Measurements from ENCODE around the gene NKRF.
A peak's percentile ranks its signal among the peaks of the same experiment; 100 is the strongest.

The NKRF gene

GRCh38 chrX:119606280-119607017 is at the start of gene NKRF:
NKRF (minus strand) TSS chrX:119606424.
- DNase-seq (ENCODE audit: low read depth) = peak; percentile 92
- H3K4me3 ChIP-seq (ENCODE audit: low read depth, low read length) = peak within 1 kb of the TSS; percentile 86
- TF ChIP-seq CTCF (IDR thresholded peaks at IDR 0.05; ENCODE audit: low read depth, low read length) (no peak), POLR2A (IDR thresholded peaks at IDR 0.05; ENCODE audit: extremely low read depth, insufficient read length) (peak; percentile 96), MYC (IDR thresholded peaks at IDR 0.05; ENCODE audit: low read depth, low read length) (peak; percentile 93)
- TF ChIP-seq, protein P1, sequence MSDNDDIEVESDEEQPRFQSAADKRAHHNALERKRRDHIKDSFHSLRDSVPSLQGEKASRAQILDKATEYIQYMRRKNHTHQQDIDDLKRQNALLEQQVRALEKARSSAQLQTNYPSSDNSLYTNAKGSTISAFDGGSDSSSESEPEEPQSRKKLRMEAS (IDR thresholded peaks at IDR 0.05; ENCODE audit: low read depth, low read length) = peak; percentile 82

GRCh38 chrX:119655125-119655524 is 48.9 kb upstream of the NKRF start:
- DNase-seq (ENCODE audit: low read depth) = peak; percentile 29
- TF ChIP-seq POLR2A (IDR thresholded peaks at IDR 0.05; ENCODE audit: extremely low read depth, insufficient read length) = no peak
- TF ChIP-seq, protein P1 (IDR thresholded peaks at IDR 0.05; ENCODE audit: low read depth, low read length) = no peak
- TF ChIP-seq MYC (IDR thresholded peaks at IDR 0.05; ENCODE audit: low read depth, low read length) = no peak
- no peak for TF ChIP-seq CTCF (IDR thresholded peaks at IDR 0.05; ENCODE audit: low read depth, low read length)
- H3K4me3 ChIP-seq (ENCODE audit: low read depth, low read length) = no peak overlapping the region

GRCh38 chrX:119654112-119654531 is 47.9 kb upstream of the NKRF start:
- peak; percentile 9 for DNase-seq (ENCODE audit: low read depth)
- H3K4me3 ChIP-seq (ENCODE audit: low read depth, low read length) = no peak overlapping the region
- TF ChIP-seq MYC (IDR thresholded peaks at IDR 0.05; ENCODE audit: low read depth, low read length) (no peak), CTCF (IDR thresholded peaks at IDR 0.05; ENCODE audit: low read depth, low read length) (no peak), POLR2A (IDR thresholded peaks at IDR 0.05; ENCODE audit: extremely low read depth, insufficient read length) (no peak)
- TF ChIP-seq, protein P1 (IDR thresholded peaks at IDR 0.05; ENCODE audit: low read depth, low read length) = no peak

DNA sequence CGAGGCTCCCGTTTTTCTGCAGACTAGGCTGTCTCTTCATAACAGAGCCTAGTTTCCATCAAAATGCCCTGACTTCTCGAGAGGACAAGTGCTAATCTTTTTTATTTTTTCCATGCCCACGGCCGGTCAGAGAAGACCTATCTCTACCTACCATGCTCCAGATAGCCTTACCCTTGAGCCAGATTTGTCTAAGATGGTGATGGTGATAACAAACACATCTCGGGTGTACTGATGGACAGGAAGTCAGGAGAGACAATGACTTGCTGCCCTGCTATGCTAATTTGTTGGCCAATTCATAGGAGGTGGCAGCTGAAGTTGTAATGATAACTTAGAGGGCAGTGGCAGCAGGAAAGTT is 42.2 kb upstream of the NKRF start:
- no peak for TF ChIP-seq POLR2A (IDR thresholded peaks at IDR 0.05; ENCODE audit: extremely low read depth, insufficient read length)
- TF ChIP-seq, protein P1 (IDR thresholded peaks at IDR 0.05; ENCODE audit: low read depth, low read length) = no peak
- TF ChIP-seq CTCF (IDR thresholded peaks at IDR 0.05; ENCODE audit: low read depth, low read length) = no peak
- no peak for TF ChIP-seq MYC (IDR thresholded peaks at IDR 0.05; ENCODE audit: low read depth, low read length)
- no peak for DNase-seq (ENCODE audit: low read depth)
- no peak overlapping the region for H3K4me3 ChIP-seq (ENCODE audit: low read depth, low read length)

DNA sequence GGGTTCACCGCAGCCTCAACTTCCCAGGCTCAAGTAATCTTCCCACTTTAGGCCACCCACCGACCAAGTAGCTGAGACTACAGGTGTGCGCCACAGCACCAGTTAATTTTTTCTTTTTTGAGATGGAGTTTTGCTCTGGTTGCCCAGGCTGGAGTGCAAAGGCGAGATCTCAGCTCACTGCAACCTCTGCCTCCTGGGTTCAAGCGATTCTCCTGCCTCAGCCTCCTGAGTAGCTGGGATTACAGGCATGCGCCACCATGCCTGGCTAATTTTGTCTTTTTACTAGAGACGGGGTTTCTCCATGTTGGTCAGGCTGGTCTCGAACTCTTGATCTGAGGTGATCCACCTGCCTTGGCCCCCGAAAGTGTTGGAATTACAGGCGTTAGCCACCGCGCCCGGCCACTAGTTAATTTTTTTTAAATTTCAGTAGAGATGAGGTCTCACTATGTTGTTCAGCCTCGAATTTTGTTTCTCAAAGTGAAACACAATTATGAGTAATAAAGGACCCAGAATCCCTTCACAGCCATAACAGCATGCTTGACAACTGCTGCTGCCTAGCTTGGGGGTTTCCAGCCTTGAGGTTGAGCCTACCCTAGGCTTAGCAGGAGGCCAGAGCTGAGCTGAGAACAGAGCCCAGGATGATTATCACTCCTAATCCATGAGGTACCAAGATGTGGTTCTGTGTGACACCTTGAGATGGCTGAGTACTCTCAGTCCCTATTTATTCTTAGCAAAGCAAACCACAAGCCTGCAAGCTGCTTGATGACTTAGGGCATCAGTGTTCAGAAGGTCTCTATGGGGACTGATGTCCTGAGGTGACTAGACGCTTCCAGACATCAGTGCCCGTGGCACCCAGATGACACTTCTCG is 41.6 kb upstream of the NKRF start:
- TF ChIP-seq, protein P1 (IDR thresholded peaks at IDR 0.05; ENCODE audit: low read depth, low read length) = no peak
- DNase-seq (ENCODE audit: low read depth) = no peak
- H3K4me3 ChIP-seq (ENCODE audit: low read depth, low read length) = no peak overlapping the region

DNA sequence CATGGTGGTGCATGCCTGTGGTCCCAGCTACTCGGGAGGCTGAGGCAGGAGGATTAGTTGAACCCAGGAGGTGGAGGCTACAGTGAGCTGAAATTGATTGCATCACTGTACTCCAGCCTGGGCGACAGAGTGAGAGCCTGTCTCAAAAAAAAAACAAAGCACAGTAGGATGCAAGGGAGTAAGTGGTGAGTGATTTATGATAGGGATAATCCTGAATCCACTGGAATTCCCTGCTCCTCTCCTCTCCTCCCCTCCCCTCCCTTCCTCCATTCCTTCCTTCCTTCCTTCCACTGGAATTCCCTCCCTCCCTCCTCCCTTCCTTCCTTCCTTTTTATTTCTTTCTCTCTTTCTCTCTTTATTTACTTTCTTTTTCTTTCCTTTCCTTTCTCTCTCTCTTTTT is 40.9 kb upstream of the NKRF start:
- DNase-seq (ENCODE audit: low read depth) = no peak
- H3K4me3 ChIP-seq (ENCODE audit: low read depth, low read length) = no peak overlapping the region
- TF ChIP-seq POLR2A (IDR thresholded peaks at IDR 0.05; ENCODE audit: extremely low read depth, insufficient read length) (no peak), MYC (IDR thresholded peaks at IDR 0.05; ENCODE audit: low read depth, low read length) (no peak)
- TF ChIP-seq, protein P1 (IDR thresholded peaks at IDR 0.05; ENCODE audit: low read depth, low read length) = no peak

Measured in NB4 (cell line).